Stimulated activated CD8-positive, alpha-beta memory T cell treated with anti-CD3 and anti-CD28 coated beads, Interleukin-7, amount 100 ng/mL, for 24 hours (primary cell): Measurements from ENCODE around the gene IRAK2.

Experiments
- DNase-seq: peaks from one replicate; pipeline ENCODE4 v3.0.0-alpha.2; 2020; ENCODE audit warnings: low read depth

IRAK2 gene

GRCh38 chr3:10284496-10284895 lies 119.8 kb downstream of the IRAK2 start:
- DNase-seq: no peak

- no peak for DNase-seq
These were observed 120.8 kb downstream of the IRAK2 start for GRCh38 chr3:10285272-10286132.

GRCh38 chr3:10286133-10286524 lies 121.4 kb downstream of the IRAK2 start:
- no peak for DNase-seq

GRCh38 chr3:10286596-10287295 lies 122.0 kb downstream of the IRAK2 start:
- no peak for DNase-seq

- no peak for DNase-seq
These were observed 123.3 kb downstream of the IRAK2 start for GRCh38 chr3:10287936-10288574.

- no peak for DNase-seq
These were observed 123.8 kb downstream of the IRAK2 start for GRCh38 chr3:10288575-10288960.

GRCh38 chr3:10289077-10289476 lies 124.4 kb downstream of the IRAK2 start:
- no peak for DNase-seq

GRCh38 chr3:10289787-10290355 lies 125.2 kb downstream of the IRAK2 start:
- DNase-seq: no peak

- no peak for DNase-seq
These were observed 125.9 kb downstream of the IRAK2 start for GRCh38 chr3:10290481-10291176.

GRCh38 chr3:10291641-10292040 lies 126.9 kb downstream of the IRAK2 start:
- DNase-seq: no peak

- no peak for DNase-seq
These were observed 128.0 kb downstream of the IRAK2 start, which contains the start of gene GHRL for GRCh38 chr3:10292505-10293419. Gene GHRL, minus strand, starts transcription at chr3:10292947. Its CDS starts 2,767 bp downstream, at chr3:10290180.
